Endometrial microvascular endothelial cells (primary cell): Measurements from ENCODE around the gene PVALEF. TPM values are rescaled to one million over a fixed set of nuclear protein-coding genes. Genes with fewer than 3 reads are reported as not detected.

Experiments used
- in situ Hi-C: cut with HindIII; loops from 2 replicates; pipeline ENCODE4 v1.10.0; 2017; ENCODE audit warnings: low sequenced_read_pairs, low pct_unique_long_range_greater_than_20kb; ENCODE audit errors: inconsistent ontology term
- total RNA-seq: library from RNA; depleted of rRNA; stranded (reverse); fragments of >200 nt; gene quantifications from one replicate; pipeline ENCODE4 v1.2.3, GENCODE V29; 2015; ENCODE audit errors: inconsistent ontology term

Gene PVALEF
- total RNA-seq, 1 donor from 2014 or later: not detected

- in situ Hi-C loops: no loop called here
These were observed 7.9 kb downstream of the PVALEF start for GRCh38 chr17:81173052-81173761.

- in situ Hi-C loops: no loop called here
These were observed 8.5 kb downstream of the PVALEF start for GRCh38 chr17:81173762-81174155.

DNA sequence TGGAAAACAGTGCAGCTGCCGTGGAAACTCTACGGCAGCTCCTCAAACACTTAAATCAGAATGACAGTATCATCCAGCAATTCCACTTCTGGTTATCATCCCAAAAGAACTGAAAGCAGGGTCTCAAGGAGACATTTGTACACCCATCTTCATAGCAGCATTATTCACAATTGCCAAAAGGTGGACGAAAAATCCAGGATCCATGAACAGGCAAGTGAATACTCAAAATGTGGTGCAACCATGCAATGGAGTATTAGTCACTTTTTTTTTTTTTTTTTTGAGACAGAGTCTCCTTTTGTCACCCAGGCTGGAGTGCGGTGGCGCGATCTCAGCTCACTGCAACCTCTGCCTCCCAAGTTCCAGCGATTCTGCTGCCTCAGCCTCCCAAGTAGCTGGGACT is 11.4 kb downstream of the PVALEF start:
- in situ Hi-C loops: no loop called here

- in situ Hi-C loops: no loop called here
These were observed 13.1 kb downstream of the PVALEF start for GRCh38 chr17:81178136-81179091.

GRCh38 chr17:81179220-81179619 is 13.9 kb downstream of the PVALEF start:
- in situ Hi-C loops: no loop called here

DNA sequence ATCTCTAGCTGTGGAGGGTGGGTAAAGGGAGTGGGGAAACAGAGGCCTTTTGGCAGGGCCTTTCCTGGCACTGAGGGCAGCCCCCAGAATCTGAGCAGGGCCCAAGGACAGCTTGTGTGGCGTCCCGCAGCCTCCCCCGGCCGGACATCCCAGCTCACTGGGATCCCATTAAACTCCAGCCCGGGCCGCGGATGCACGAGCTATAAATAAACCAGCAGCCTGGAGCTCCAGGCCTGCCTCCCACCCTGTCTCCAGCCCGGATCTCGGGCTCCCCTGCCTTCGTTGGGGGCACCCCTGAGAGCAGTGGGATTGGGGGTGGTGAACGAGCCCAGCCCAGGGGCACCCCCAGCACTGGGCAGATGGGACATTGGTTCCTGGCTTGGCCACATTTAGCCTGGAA is 14.6 kb downstream of the PVALEF start:
- in situ Hi-C loops: no loop called here

DNA sequence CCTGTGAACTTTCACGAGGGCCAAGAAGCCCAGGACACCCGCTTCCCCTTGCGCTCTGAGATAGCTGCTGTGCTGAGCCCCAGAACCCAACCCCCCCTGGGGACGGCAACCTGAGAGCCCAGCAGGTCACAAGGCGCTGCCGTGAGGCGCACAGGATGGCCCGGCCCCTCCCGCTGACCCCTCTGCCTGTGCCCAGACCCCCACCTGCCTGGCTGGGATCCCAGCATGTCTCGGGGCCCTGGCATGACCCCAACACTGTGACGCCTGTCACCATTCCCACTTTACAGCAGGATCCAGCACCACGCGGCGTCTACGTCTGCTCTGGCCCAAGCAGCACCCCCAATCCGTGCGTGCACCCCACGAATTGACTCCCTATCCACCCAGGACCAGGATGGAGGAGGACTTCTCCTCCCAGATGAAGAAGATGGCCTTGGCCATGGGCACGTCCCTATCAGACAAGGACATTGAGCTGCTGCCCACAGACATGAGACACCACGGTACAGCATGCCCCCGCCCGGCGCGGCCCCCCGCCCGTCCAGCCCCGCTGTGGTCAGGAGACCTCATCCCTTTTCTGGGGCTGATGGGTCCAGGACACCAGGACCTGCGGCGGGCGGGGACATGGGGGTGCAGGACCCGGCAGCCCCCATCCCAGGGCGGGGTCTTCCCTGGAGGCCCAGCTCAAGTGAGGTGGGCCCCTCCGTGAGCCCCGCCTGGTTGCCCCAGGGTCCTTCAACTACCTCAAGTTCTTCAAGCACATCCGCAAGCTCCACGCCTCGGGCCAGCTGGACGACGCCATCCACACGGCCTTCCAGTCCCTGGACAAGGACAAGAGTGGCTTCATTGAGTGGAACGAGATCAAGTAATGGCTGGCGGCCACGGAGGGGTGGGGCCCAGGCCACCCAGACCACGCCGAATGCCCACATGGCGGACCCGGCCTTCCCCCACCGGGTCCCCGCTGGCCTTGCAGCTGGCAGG is 15.8 kb downstream of the PVALEF start:
- in situ Hi-C loops: no loop called here

DNA sequence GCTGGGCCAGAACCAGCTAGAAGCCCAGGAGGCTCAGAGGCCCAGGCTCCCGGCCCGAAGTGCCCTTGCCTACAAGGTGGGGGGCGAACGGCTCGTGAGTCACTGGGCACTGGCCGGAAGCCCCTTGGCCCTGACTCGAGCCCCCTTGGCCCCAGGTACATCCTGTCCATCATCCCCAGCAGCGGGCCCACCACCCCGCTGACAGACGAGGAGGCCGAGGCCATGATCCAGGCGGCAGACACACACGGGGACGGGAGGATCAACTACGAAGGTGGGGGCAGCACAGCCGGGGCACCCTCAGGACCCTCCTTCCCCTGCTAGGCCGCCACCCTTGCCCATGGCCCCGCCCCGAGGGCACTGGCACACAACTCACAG is 16.5 kb downstream of the PVALEF start:
- in situ Hi-C loops: no loop called here

GRCh38 chr17:81182596-81182995 is 17.3 kb downstream of the PVALEF start:
- in situ Hi-C loops: no loop called here

DNA sequence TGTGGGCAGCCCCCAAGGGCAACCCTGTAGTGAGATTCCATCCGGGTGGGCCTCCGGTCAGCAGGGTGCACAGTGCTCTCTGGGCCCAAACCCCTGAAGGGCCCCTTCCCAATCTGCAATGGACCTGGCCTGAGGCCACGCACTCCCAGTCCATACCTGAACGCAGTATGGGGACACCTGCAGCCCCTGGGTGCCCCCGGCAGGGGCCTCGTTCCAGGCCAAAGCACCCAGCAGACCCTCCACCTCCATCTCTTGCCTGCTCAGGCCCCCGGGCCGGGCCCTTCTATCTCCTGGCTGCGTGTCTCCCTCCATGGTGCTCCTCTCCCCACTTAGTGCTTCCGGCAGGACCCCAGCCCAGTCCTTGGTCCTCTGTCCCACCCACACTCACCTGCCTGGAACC is 18.0 kb downstream of the PVALEF start:
- in situ Hi-C loops: no loop called here

DNA sequence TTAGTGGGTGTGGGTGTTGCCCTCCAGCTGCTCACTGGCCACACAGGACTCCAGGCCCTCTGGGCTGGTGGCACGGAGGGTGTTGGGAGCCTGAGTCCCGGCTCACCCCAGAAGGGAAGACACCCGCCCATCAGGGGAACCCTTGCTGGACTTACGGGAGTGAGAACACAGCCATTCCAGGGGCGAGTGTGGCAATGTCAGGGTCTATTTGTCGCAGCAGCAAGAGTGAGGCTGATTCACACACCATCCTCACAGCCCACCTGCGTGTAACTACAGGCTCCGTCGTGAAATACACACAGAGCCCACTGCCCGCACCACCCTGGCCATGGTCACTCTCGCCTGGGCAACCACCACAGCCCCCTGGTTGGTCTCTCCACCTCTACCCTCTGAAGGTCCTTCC is 18.5 kb downstream of the PVALEF start:
- in situ Hi-C loops: no loop called here

GRCh38 chr17:81184555-81184954 is 19.2 kb downstream of the PVALEF start:
- in situ Hi-C loops: no loop called here

DNA sequence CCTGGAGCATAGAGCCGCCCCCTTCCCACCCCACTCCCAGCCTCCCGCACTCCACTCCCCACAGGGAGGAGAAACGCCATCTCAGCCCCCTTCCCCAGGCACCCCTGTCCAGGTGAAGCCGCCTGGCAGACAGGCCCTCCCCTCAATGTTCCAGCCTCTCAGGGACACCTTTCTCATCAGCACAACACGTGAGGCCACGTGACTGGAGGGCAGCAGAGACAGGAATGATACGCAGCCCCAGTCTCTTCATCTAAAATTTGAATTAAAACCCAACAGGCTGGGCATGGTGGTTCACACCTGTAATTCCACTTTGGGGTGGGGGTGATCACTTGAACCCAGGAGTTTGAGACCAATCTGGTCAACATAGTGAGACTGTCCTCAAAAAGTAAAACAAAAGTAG is 20.9 kb downstream of the PVALEF start:
- in situ Hi-C loops: no loop called here

- in situ Hi-C loops: no loop called here
These were observed 21.8 kb downstream of the PVALEF start for GRCh38 chr17:81187120-81187519.

GRCh38 chr17:81187586-81188490 is 22.5 kb downstream of the PVALEF start:
- in situ Hi-C loops: no loop called here

GRCh38 chr17:81188491-81188840 is 23.2 kb downstream of the PVALEF start:
- in situ Hi-C loops: no loop called here

- in situ Hi-C loops: no loop called here
These were observed 23.7 kb downstream of the PVALEF start for GRCh38 chr17:81189016-81189415.
